COLO668 (cell line): ENCODE results near the gene ATG16L1.

Experiments
- DNase-seq: peaks from one replicate; lab custom pipeline; 2025; ENCODE audit not compliant: unreplicated experiment; lab: John Stamatoyannopoulos, UW

Gene ATG16L1

GRCh38 chr2:233251306-233252116, at the start of gene ATG16L1:
Gene ATG16L1 (plus strand): TSS chr2:233251673. CDS start chr2:233251828, 155 bp downstream.
- peak; percentile 96 for DNase-seq

GRCh38 chr2:233202531-233202944, 48.9 kb upstream of the ATG16L1 start:
- no peak for DNase-seq

- no peak for DNase-seq
Observed at GRCh38 chr2:233203060-233203459, 48.4 kb upstream of the ATG16L1 start.

- no peak for DNase-seq
Observed at GRCh38 chr2:233204286-233204936, 47.1 kb upstream of the ATG16L1 start.

GRCh38 chr2:233208382-233209116, 42.9 kb upstream of the ATG16L1 start:
- DNase-seq, result no peak

GRCh38 chr2:233209117-233209532, 42.3 kb upstream of the ATG16L1 start:
- DNase-seq, result no peak

GRCh38 chr2:233209533-233210171, 41.8 kb upstream of the ATG16L1 start:
- no peak for DNase-seq

- DNase-seq, result no peak
Observed at GRCh38 chr2:233210281-233210680, 41.2 kb upstream of the ATG16L1 start.

- no peak for DNase-seq
Observed at GRCh38 chr2:233210843-233211547, 40.5 kb upstream of the ATG16L1 start.

GRCh38 chr2:233211548-233211895, 40.0 kb upstream of the ATG16L1 start:
- DNase-seq, result no peak

GRCh38 chr2:233213011-233213410, 38.5 kb upstream of the ATG16L1 start:
- no peak for DNase-seq

GRCh38 chr2:233213975-233214374, 37.5 kb upstream of the ATG16L1 start:
- DNase-seq, result no peak

- no peak for DNase-seq
Observed at GRCh38 chr2:233217892-233218377, 33.5 kb upstream of the ATG16L1 start.

- no peak for DNase-seq
Observed at GRCh38 chr2:233218836-233219235, 32.6 kb upstream of the ATG16L1 start.

- no peak for DNase-seq
Observed at GRCh38 chr2:233219848-233220247, 31.6 kb upstream of the ATG16L1 start.

- DNase-seq, result no peak
Observed at GRCh38 chr2:233221378-233222063, 30.0 kb upstream of the ATG16L1 start.

GRCh38 chr2:233223059-233223894, 28.2 kb upstream of the ATG16L1 start:
- no peak for DNase-seq

- DNase-seq, result no peak
Observed at GRCh38 chr2:233225230-233226068, 26.0 kb upstream of the ATG16L1 start.
